ENCODE results near the gene IL3RA.
"Not testable (repeated sequence)": the region's sequence is repeated elsewhere in the genome, so short reads cannot be mapped to it uniquely, and the experiment has no call there.

IL3RA gene

DNA sequence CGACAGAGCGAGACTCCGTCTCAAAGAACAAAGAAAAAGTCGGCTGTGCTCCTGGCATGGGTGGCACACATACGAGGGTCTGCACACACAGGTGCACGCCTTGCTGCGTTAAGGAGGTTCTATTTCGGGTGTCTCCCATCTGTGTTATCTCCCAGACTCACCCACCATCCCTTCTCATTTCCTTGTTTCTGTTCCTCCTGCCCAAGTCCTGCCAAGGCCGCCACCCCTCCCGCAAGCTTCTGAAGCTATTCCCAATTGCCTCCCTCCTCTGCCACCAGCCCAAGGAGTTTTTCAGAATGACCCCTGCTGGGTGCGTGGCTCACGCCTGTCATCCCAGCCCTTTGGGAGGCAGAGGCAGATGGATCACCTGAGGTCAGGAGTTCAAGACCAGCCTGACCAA lies 6.0 kb upstream of the IL3RA start:
- H3K36me3 ChIP-seq (ENCODE audit: insufficient read depth, low read length), result no peaks in the 10 kb centered on the region
- no peaks in the 10 kb centered on the region for H3K4me1 ChIP-seq (ENCODE audit: insufficient read depth, low read length, severe bottlenecking)
- no peaks in the 10 kb centered on the region for H3K79me2 ChIP-seq (ENCODE audit: insufficient read depth, low read length)
- no peak overlapping the region for H2AFZ ChIP-seq (ENCODE audit: low read length)
- H3F3A ChIP-seq (ENCODE audit: insufficient read depth, low read length), result no peaks in the 10 kb centered on the region
- H3K4me3 ChIP-seq (ENCODE audit: low read depth, low read length, poor library complexity, severe bottlenecking), result no peak overlapping the region
- H3K9me2 ChIP-seq (ENCODE audit: low read depth, low read length), result no peaks in the 10 kb centered on the region
- no peak overlapping the region for H3K4me2 ChIP-seq (ENCODE audit: low read length)
- no peak overlapping the region for H3K9ac ChIP-seq (ENCODE audit: low read length)
- no peaks in the 10 kb centered on the region for H3K9me3 ChIP-seq (ENCODE audit: low read length)
- no peaks in the 10 kb centered on the region for H4K20me1 ChIP-seq (ENCODE audit: insufficient read depth, low read length)
- no peak overlapping the region for H3K27ac ChIP-seq (ENCODE audit: low read depth, low read length, poor library complexity, severe bottlenecking)
- no peak for TF ChIP-seq EZH2 (IDR thresholded peaks at IDR 0.05; ENCODE audit: borderline replicate concordance, low read length)
- TF ChIP-seq, protein P1, sequence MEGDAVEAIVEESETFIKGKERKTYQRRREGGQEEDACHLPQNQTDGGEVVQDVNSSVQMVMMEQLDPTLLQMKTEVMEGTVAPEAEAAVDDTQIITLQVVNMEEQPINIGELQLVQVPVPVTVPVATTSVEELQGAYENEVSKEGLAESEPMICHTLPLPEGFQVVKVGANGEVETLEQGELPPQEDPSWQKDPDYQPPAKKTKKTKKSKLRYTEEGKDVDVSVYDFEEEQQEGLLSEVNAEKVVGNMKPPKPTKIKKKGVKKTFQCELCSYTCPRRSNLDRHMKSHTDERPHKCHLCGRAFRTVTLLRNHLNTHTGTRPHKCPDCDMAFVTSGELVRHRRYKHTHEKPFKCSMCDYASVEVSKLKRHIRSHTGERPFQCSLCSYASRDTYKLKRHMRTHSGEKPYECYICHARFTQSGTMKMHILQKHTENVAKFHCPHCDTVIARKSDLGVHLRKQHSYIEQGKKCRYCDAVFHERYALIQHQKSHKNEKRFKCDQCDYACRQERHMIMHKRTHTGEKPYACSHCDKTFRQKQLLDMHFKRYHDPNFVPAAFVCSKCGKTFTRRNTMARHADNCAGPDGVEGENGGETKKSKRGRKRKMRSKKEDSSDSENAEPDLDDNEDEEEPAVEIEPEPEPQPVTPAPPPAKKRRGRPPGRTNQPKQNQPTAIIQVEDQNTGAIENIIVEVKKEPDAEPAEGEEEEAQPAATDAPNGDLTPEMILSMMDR (IDR thresholded peaks at IDR 0.05; ENCODE audit: low read length), result no peak
- H3K27me3 ChIP-seq (ENCODE audit: insufficient read depth, low read length), result no peaks in the 10 kb centered on the region; the same call in 1 of the 2 replicates

DNA sequence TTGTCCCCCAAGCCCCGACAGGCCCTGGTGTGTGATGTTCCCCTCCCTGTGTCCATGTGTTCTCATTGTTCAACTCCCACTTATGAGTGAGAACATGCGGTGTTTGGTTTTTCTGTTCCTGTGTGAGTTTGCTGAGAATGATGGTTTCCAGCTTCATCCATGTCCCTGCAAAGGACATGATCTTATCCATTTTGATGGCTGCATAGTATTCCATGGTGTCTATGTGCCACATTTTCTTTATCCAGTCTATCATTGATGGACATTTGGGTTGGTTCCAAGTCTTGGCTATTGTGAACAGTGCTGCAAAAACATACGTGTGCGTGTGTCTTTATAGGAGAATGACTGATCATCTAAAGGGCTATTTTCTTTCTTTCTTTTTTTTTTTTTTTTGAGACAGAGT lies 4.2 kb upstream of the IL3RA start:
- not testable (repeated sequence) for H3K9me3 ChIP-seq (ENCODE audit: low read length); H3K9me2 ChIP-seq (ENCODE audit: low read depth, low read length); H3F3A ChIP-seq (ENCODE audit: insufficient read depth, low read length); H3K27me3 ChIP-seq (ENCODE audit: insufficient read depth, low read length); H3K79me2 ChIP-seq (ENCODE audit: insufficient read depth, low read length); H3K36me3 ChIP-seq (ENCODE audit: insufficient read depth, low read length); H3K4me1 ChIP-seq (ENCODE audit: insufficient read depth, low read length, severe bottlenecking); H3K9ac ChIP-seq (ENCODE audit: low read length); H4K20me1 ChIP-seq (ENCODE audit: insufficient read depth, low read length); H2AFZ ChIP-seq (ENCODE audit: low read length); H3K27ac ChIP-seq (ENCODE audit: low read depth, low read length, poor library complexity, severe bottlenecking); H3K4me3 ChIP-seq (ENCODE audit: low read depth, low read length, poor library complexity, severe bottlenecking); H3K4me2 ChIP-seq (ENCODE audit: low read length)

DNA sequence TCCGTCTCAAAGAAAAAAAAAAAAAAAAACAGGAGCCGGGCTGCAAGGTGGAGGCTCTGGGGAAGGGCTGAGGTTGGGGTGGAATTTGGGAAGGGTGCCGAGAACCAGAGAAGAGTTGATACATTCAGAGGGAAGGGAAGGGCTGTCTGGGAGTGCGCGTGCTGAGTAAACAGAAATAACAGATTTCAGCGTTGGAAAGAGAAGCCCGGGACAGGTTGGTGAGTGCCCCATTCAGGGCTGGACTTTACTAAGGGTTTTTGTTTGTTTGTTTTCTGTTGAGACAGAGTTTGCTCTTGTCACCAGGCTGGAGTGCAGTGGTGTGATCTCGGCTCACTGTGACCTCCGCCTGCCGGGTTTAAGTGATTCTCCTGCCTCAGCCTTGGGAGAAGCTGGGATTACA lies 1.7 kb upstream of the IL3RA start:
- Histone ChIP-seq H3K9me3 (ENCODE audit: low read length) (no peaks in the 10 kb centered on the region), H3K4me3 (ENCODE audit: low read depth, low read length, poor library complexity, severe bottlenecking) (no peak overlapping the region), H3K79me2 (ENCODE audit: insufficient read depth, low read length) (no peaks in the 10 kb centered on the region), H3K9ac (ENCODE audit: low read length) (no peak overlapping the region), H3K36me3 (ENCODE audit: insufficient read depth, low read length) (no peaks in the 10 kb centered on the region), H3K27ac (ENCODE audit: low read depth, low read length, poor library complexity, severe bottlenecking) (no peak overlapping the region), H3F3A (ENCODE audit: insufficient read depth, low read length) (no peaks in the 10 kb centered on the region), H3K4me2 (ENCODE audit: low read length) (no peak overlapping the region), H3K4me1 (ENCODE audit: insufficient read depth, low read length, severe bottlenecking) (no peaks in the 10 kb centered on the region), H3K27me3 (ENCODE audit: insufficient read depth, low read length) (no peaks in the 10 kb centered on the region; the same call in 1 of the 2 replicates), H2AFZ (ENCODE audit: low read length) (no peak overlapping the region), H4K20me1 (ENCODE audit: insufficient read depth, low read length) (no peaks in the 10 kb centered on the region), H3K9me2 (ENCODE audit: low read depth, low read length) (no peaks in the 10 kb centered on the region)
- TF ChIP-seq, protein P1 (IDR thresholded peaks at IDR 0.05; ENCODE audit: low read length), result no peak
- no peak for TF ChIP-seq EZH2 (IDR thresholded peaks at IDR 0.05; ENCODE audit: borderline replicate concordance, low read length)

DNA sequence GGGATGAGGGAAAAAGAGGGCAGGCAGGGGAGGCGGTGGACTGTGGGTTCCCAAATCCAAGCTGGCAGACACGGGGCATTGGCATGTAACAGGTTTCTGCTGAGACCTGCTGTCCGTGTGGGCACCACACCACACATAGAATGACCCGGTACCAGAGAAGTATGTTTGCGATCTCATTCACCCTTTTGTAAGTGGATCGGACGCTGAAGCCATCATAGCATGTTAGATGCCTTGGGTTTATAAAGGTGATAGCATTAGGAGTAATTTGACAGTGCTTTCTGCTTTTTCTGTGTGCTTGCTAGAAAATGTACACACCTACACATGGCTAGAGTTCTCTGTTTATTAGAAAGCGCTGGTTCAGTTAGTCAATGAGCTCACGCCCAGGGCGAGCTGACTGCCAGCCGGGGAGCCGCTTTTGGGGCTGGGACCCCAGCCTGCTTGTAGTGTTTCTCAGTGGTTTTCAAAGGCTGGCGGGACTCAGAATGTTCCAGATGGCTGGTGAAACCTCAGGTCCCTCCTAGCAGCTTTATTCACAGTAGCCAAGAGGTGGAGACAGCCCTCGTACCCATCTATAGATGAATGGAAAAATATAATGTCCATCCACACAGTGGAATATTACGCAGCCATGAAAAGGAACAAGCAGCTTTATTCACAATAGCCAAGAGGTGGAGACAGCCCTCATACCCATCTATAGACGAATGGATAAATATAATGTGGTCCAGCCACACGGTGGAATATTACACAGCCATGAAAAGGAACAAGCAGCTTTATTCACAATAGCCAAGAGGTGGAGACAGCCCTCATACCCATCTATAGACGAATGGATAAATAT lies 579 bp downstream of the IL3RA start:
- H3K9me2 ChIP-seq (ENCODE audit: low read depth, low read length), result no peaks in the 10 kb centered on the region
- no peaks in the 10 kb centered on the region for H3K36me3 ChIP-seq (ENCODE audit: insufficient read depth, low read length)
- H3K79me2 ChIP-seq (ENCODE audit: insufficient read depth, low read length), result no peaks in the 10 kb centered on the region
- H3K27ac ChIP-seq (ENCODE audit: low read depth, low read length, poor library complexity, severe bottlenecking), result no peak overlapping the region
- peaks cover 4% of the 10 kb centered on the region; the same call in 1 of the 2 replicates for H3K27me3 ChIP-seq (ENCODE audit: insufficient read depth, low read length)
- H3F3A ChIP-seq (ENCODE audit: insufficient read depth, low read length), result no peaks in the 10 kb centered on the region
- no peak overlapping the region for H3K4me2 ChIP-seq (ENCODE audit: low read length)
- TF ChIP-seq, protein P1 (IDR thresholded peaks at IDR 0.05; ENCODE audit: low read length), result no peak
- no peak for TF ChIP-seq EZH2 (IDR thresholded peaks at IDR 0.05; ENCODE audit: borderline replicate concordance, low read length)
- H2AFZ ChIP-seq (ENCODE audit: low read length), result no peak overlapping the region
- no peaks in the 10 kb centered on the region for H4K20me1 ChIP-seq (ENCODE audit: insufficient read depth, low read length)
- H3K4me3 ChIP-seq (ENCODE audit: low read depth, low read length, poor library complexity, severe bottlenecking), result no peak overlapping the region
- H3K9ac ChIP-seq (ENCODE audit: low read length), result no peak overlapping the region
- H3K9me3 ChIP-seq (ENCODE audit: low read length), result no peaks in the 10 kb centered on the region
- no peaks in the 10 kb centered on the region for H3K4me1 ChIP-seq (ENCODE audit: insufficient read depth, low read length, severe bottlenecking)
